ENCODE results near the gene CC2D1A. TPM values are rescaled to one million over a fixed set of nuclear protein-coding genes. Genes with fewer than 3 reads are reported as not detected.

The CC2D1A gene
- total RNA-seq, 2 experiments from 2014 or later, result 25.8 to 31.0 TPM

DNA sequence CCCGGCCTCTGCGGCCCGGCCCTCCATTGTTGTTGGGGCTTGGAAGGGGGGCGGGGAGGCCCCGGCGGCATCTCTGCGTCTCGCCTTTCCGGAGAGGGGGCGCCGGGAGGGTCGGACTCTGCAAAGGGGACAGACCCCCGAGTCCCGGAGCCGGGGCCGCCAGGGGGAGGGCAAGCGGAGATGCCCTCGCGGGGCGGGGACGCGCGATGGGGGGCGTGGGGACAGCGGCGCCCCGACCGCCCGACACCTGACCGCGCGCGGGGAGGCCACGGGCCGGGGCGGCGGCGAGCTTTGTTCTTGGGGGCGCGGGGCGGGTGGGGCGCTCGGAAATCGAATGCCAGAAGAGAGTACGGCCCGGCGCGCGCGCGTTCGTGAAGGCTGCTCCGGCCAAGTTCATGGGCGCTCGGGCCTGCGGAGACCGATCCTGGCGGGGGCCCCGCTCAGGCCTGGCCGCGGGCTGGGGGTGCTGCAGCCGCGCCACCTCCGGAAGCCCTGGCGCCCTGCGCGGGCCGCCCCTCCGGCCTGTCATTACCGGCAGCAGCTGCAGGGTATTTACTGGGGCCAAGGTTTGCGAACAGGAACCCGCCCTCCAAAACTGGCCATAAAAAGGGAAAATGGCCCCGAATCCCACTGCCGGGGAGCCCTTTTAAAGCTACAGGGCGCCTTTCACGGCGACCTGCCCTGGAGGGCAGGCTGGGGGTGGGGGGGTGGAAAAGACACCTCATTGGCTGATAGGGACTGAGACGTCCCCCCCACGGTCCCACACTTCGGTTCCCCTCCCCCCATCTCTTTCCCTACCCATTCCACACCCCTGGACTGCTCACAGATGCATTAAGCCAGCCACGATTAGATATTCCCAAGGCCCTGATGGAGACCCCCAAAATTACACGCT is 40.2 kb upstream of the CC2D1A start:
- ChIA-PET CTCF (interaction anchor here (1.1 kb wide), 2 partner anchors 14 to 271 kb away, joined by 3 read pairs; partner anchors contain the start of gene ASF1B), POLR2A (no interaction called here)
- Mint-ChIP-seq H3K4me1 (ENCODE audit: low read depth) (peaks cover 30% of the 10 kb centered on the region), H3K27ac (no peak overlapping the region), H3K4me3 (peak overlapping the region; percentile 42), H3K36me3 (no peaks in the 10 kb centered on the region), H3K9me3 (no peaks in the 10 kb centered on the region), H3K27me3 (peaks cover 29% of the 10 kb centered on the region)
- intact Hi-C loops (cut with micrococcal nuclease), result loop anchor here (10.0 kb wide), 1 partner anchor 241 kb away; no protein-coding TSS in a partner anchor
- DNase-seq, result no peak

DNA sequence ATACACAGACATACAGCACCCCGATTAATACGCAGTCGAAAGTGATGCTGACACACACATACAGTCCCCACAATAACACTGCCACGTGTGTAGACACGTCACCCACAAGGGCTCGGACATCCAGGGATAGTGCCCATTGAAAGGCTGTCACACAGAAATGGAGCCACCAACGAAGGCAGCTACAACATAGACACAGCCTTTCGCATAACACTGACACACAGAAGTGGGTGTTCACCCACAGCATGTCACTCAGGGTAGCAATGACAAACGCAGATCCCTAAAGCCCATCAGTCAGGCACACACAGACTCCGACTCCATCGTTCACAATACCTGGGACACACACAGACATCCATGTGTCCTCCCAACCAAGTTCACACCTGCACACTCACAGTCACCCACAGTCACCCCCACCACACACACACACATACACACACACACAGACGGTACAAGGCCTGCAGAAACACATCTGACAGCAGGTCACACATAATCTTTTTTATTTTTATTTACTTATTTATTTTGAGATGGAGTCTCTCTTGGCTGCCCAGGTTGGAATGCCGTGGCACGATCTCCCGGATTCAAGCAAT is 39.4 kb upstream of the CC2D1A start:
- Mint-ChIP-seq H3K36me3 (no peaks in the 10 kb centered on the region), H3K4me3 (peak overlapping the region; percentile 21), H3K9me3 (no peaks in the 10 kb centered on the region), H3K27me3 (peaks cover 29% of the 10 kb centered on the region), H3K4me1 (ENCODE audit: low read depth) (peaks cover 22% of the 10 kb centered on the region), H3K27ac (no peak overlapping the region)
- CTCF ChIA-PET, result interaction anchor here (0.6 to 1.1 kb wide), 3 partner anchors 13 to 270 kb away, joined by 3 read pairs; partner anchors contain the start of gene ASF1B
- POLR2A ChIA-PET, result interaction anchor here (0.6 kb wide), 1 partner anchor 209 kb away, joined by 4 read pairs; no protein-coding TSS in a partner anchor
- intact Hi-C loops (cut with micrococcal nuclease), result loop anchor here (10.0 kb wide), 1 partner anchor 242 kb away; no protein-coding TSS in a partner anchor
- DNase-seq, result no peak

DNA sequence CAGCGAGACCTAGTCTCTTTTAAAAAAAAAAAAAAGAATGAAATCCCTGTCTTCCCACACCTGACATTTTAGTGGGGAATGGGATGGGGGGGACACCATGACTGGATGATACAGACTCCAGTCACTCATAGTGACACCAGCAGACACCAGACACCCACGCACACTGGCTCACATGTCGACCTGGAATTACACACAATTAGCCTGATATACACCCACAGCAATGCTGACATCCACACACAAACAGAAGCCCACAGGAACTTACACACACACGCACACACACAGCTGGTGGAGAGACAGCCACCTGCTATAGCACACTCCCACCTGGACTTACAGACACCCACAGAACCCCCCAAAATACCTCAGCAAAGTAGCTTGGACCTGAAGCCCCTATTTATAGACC is 37.3 kb upstream of the CC2D1A start:
- POLR2A ChIA-PET, result no interaction called here
- DNase-seq, result no peak
- intact Hi-C loops (cut with micrococcal nuclease), result loop anchor here (10.0 kb wide), 1 partner anchor 244 kb away; no protein-coding TSS in a partner anchor
- no peaks in the 10 kb centered on the region for H3K9me3 Mint-ChIP-seq
- no peak overlapping the region for H3K4me3 Mint-ChIP-seq
- peaks cover 30% of the 10 kb centered on the region for H3K27me3 Mint-ChIP-seq
- CTCF ChIA-PET, result interaction anchor here (1.5 kb wide), 1 partner anchor 180 kb away, joined by 4 read pairs; no protein-coding TSS in a partner anchor
- H3K36me3 Mint-ChIP-seq, result no peaks in the 10 kb centered on the region
- no peak overlapping the region for H3K27ac Mint-ChIP-seq
- peaks cover 19% of the 10 kb centered on the region for H3K4me1 Mint-ChIP-seq (ENCODE audit: low read depth)

GRCh38 chr19:13869281-13869680 is 36.7 kb upstream of the CC2D1A start:
- Mint-ChIP-seq H3K4me3 (no peak overlapping the region), H3K27me3 (peaks cover 28% of the 10 kb centered on the region), H3K4me1 (ENCODE audit: low read depth) (peaks cover 15% of the 10 kb centered on the region), H3K9me3 (no peaks in the 10 kb centered on the region), H3K36me3 (no peaks in the 10 kb centered on the region), H3K27ac (no peak overlapping the region)
- CTCF ChIA-PET, result interaction anchor here (1.5 kb wide), 1 partner anchor 179 kb away, joined by 4 read pairs; no protein-coding TSS in a partner anchor
- DNase-seq, result no peak
- POLR2A ChIA-PET, result no interaction called here
- intact Hi-C loops (cut with micrococcal nuclease), result loop anchor here (10.0 kb wide), 1 partner anchor 244 kb away; no protein-coding TSS in a partner anchor

DNA sequence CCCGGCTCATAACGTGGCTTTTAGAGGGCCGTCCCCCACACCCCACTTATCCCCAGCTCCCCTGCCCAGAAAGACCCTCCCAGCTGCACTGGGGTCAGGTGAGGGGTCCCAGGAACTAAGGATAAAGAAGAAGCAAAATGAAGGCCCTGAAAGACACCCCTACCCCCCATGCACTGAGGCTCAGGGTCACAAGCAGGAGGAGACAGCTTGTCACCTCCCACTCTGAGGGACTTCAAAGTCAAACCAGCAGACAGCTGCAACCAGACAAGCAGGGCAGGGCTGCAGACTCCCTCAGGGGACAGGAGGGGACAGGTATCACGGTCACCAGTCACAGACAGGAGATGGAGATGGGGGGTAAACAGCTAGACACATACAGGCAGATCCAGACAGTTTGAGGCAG is 35.1 kb upstream of the CC2D1A start:
- H3K9me3 Mint-ChIP-seq, result no peaks in the 10 kb centered on the region
- no peaks in the 10 kb centered on the region for H3K36me3 Mint-ChIP-seq
- H3K27ac Mint-ChIP-seq, result no peak overlapping the region
- intact Hi-C loops (cut with micrococcal nuclease), result no loop called here
- peaks cover 10% of the 10 kb centered on the region for H3K4me1 Mint-ChIP-seq (ENCODE audit: low read depth)
- CTCF ChIA-PET, result interaction anchor here (1.0 kb wide), 1 partner anchor 8 kb away, joined by 3 read pairs; no protein-coding TSS in a partner anchor
- peaks cover 23% of the 10 kb centered on the region for H3K27me3 Mint-ChIP-seq
- DNase-seq, result no peak
- H3K4me3 Mint-ChIP-seq, result no peak overlapping the region
- POLR2A ChIA-PET, result interaction anchor here (0.5 to 1.0 kb wide), 2 partner anchors 83 to 96 kb away, joined by 3 read pairs; no protein-coding TSS in a partner anchor

- ChIA-PET POLR2A (no interaction called here), CTCF (interaction anchor here (0.7 to 1.3 kb wide), 5 partner anchors 9 to 242 kb away, joined by 3 to 5 read pairs (median 3); no protein-coding TSS in a partner anchor)
- peak overlapping the region; percentile 35 for H3K4me3 Mint-ChIP-seq
- intact Hi-C loops (cut with micrococcal nuclease), result no loop called here
- peaks cover 15% of the 10 kb centered on the region for H3K27me3 Mint-ChIP-seq
- peaks cover 4% of the 10 kb centered on the region for H3K4me1 Mint-ChIP-seq (ENCODE audit: low read depth)
- no peak overlapping the region for H3K27ac Mint-ChIP-seq
- no peaks in the 10 kb centered on the region for H3K9me3 Mint-ChIP-seq
- no peak for DNase-seq
- no peaks in the 10 kb centered on the region for H3K36me3 Mint-ChIP-seq
These were observed 33.7 kb upstream of the CC2D1A start for GRCh38 chr19:13872339-13872694.

DNA sequence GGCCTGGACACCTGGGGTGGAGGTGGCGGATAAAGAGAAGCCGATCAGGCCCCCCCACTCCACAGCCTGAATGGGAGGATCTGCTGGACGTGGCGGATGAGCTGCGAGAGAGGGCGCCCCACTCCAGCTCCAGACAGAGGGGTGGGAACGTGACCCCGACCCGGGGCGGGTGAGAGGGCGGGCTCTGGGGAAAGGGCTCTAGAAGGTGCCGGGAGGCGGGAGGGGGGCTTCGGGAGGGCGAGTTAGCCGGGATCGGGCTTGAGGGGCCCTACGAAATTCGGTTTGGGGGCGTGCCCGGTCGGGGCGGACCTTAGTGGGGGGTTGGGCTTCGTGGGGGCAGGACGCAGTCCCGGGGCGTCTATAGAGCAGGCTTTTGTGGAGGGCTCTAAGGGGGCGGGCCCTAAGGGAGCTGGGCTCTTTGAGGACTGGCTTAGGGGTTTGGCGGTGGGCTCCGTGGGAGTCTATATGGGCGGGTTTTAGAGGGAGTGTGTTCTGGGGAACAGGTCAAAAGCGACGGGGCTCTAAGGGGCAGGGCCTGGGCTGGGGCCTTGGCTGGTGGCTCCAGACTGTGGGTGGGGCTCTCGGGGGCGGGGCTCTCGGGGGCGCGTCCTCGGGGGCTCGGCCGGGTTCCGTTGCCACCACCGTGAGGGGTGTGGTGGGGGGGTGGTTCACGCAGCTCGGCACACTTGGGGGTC is 33.2 kb upstream of the CC2D1A start:
- Mint-ChIP-seq H3K36me3 (no peaks in the 10 kb centered on the region), H3K27ac (no peak overlapping the region), H3K4me1 (ENCODE audit: low read depth) (peaks cover 4% of the 10 kb centered on the region), H3K27me3 (peaks cover 10% of the 10 kb centered on the region), H3K4me3 (peak overlapping the region; percentile 35), H3K9me3 (no peaks in the 10 kb centered on the region)
- no peak for DNase-seq
- intact Hi-C loops (cut with micrococcal nuclease), result no loop called here
- ChIA-PET POLR2A (no interaction called here), CTCF (interaction anchor here (0.8 to 1.3 kb wide), 3 partner anchors 186 to 242 kb away, joined by 3 to 4 read pairs (median 3); no protein-coding TSS in a partner anchor)

DNA sequence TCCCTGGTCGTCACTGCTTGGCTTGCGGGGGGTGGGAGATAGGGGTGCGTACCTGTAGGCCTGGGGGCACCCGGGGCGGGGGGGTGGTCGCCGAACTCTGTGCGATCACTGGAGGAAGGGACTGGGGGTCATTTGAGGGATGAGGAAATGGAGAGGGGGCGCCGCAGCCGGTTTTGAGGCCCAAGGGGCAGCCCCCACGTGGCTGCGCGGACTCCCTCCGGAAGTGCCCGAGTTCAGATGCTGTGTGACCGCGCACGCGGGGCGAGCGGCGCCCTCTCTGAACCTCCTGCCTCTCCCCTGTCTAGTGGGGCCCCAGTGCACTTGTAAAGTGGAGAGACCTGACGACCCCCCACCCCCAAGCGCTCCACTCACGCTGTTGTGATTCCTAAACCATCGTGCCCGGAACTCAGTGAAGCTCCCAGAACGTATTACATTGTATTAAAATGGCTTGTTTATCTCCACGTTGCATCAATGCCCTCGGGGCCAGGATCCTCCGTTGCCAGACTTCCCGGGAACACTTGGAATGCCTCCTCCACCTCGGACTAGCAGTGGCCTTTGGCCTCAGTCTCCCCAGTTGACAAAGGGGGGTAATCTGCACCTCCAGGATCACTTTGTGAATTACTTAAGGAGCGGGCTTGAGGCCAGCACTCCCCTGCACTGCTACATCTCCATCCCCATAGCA is 32.0 kb upstream of the CC2D1A start:
- ChIA-PET CTCF (interaction anchor here (1.4 kb wide), 1 partner anchor 242 kb away, joined by 3 read pairs; no protein-coding TSS in a partner anchor), POLR2A (no interaction called here)
- Mint-ChIP-seq H3K27ac (no peak overlapping the region), H3K27me3 (peaks cover 10% of the 10 kb centered on the region), H3K36me3 (no peaks in the 10 kb centered on the region), H3K4me3 (peak overlapping the region; percentile 12), H3K4me1 (ENCODE audit: low read depth) (peaks cover 4% of the 10 kb centered on the region), H3K9me3 (no peaks in the 10 kb centered on the region)
- no peak for DNase-seq
- intact Hi-C loops (cut with micrococcal nuclease), result no loop called here

GRCh38 chr19:13875824-13876223 is 30.2 kb upstream of the CC2D1A start:
- H3K9me3 Mint-ChIP-seq, result no peaks in the 10 kb centered on the region
- POLR2A ChIA-PET, result no interaction called here
- H3K4me1 Mint-ChIP-seq (ENCODE audit: low read depth), result peaks cover 10% of the 10 kb centered on the region
- no peaks in the 10 kb centered on the region for H3K36me3 Mint-ChIP-seq
- no peak overlapping the region for H3K4me3 Mint-ChIP-seq
- intact Hi-C loops (cut with micrococcal nuclease), result no loop called here
- CTCF ChIA-PET, result interaction anchor here (0.9 to 1.9 kb wide), 2 partner anchors 183 to 200 kb away, joined by 3 to 8 read pairs; no protein-coding TSS in a partner anchor
- no peak overlapping the region for H3K27ac Mint-ChIP-seq
- DNase-seq, result no peak
- peaks cover 7% of the 10 kb centered on the region for H3K27me3 Mint-ChIP-seq

DNA sequence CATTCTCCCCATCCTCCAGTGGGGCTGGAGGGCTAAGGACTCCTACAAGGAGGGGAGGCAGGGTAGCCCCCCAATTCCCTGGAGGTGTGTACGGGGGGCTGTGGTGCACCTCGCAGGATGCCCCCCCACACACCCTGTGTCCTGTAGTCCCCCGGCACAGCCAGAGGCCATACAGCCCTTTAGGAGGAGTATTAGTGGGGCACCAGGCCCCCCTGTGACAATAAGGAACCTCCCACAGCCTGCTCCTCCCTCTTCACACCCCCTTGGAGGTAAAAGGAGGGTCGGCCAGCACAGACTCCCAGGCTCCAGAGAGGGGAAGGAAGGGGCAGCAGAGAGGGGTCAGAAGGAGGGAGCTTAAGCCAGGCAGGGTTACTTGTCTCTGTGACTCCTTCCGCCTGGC is 29.2 kb upstream of the CC2D1A start, which contains the start of gene NANOS3:
TSS of gene NANOS3 (plus strand) at position 301 of the 400 bp plus-strand sequence. CDS start 115 bp downstream, outside the sequence.
- Mint-ChIP-seq H3K27ac (no peak within 1 kb of the TSS), H3K4me1 (ENCODE audit: low read depth) (peaks cover 20% of the 10 kb centered on the region), H3K27me3 (peaks cover 7% of the 10 kb centered on the region), H3K36me3 (no peaks in the 10 kb centered on the region), H3K9me3 (no peaks in the 10 kb centered on the region), H3K4me3 (no peak within 1 kb of the TSS)
- no peak for DNase-seq
- POLR2A ChIA-PET, result no interaction called here
- intact Hi-C loops (cut with micrococcal nuclease), result no loop called here
- CTCF ChIA-PET, result interaction anchor here (0.6 to 1.9 kb wide), 6 partner anchors 15 to 261 kb away, joined by 3 to 8 read pairs (median 4); no protein-coding TSS in a partner anchor

DNA sequence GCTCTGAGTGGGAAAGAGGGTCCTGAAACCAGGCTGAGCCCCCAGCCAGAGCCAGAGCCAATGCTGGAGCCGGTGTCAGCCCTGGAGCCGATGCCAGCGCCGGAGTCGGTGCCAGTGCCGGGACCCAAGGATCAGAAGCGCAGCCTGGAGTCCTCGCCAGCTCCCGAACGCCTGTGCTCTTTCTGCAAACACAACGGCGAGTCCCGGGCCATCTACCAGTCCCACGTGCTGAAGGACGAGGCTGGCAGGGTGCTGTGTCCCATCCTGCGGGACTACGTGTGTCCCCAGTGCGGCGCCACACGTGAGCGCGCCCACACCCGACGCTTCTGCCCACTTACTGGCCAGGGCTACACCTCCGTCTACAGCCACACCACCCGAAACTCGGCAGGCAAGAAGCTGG is 28.7 kb upstream of the CC2D1A start:
- no peaks in the 10 kb centered on the region for H3K36me3 Mint-ChIP-seq
- ChIA-PET POLR2A (no interaction called here), CTCF (interaction anchor here (0.6 to 1.9 kb wide), 7 partner anchors 15 to 198 kb away, joined by 3 to 8 read pairs (median 4); no protein-coding TSS in a partner anchor)
- H3K27me3 Mint-ChIP-seq, result peaks cover 7% of the 10 kb centered on the region
- intact Hi-C loops (cut with micrococcal nuclease), result no loop called here
- peaks cover 25% of the 10 kb centered on the region for H3K4me1 Mint-ChIP-seq (ENCODE audit: low read depth)
- DNase-seq, result no peak
- no peaks in the 10 kb centered on the region for H3K9me3 Mint-ChIP-seq
- no peak overlapping the region for H3K27ac Mint-ChIP-seq
- H3K4me3 Mint-ChIP-seq, result no peak overlapping the region

All from activated CD4-positive, alpha-beta memory T cell treated with anti-CD3 and anti-CD28 coated beads for 36 hours (primary cell).